T-helper 1 cell treated with Interleukin-12 subunit alpha and Interleukin-12 subunit beta and Interleukin-4 antibody, amounts not matched to agents 30 μg/mL and 1 μg/mL, for 36 hours (primary cell): Measurements from ENCODE around the gene ATP6V1B1.
A peak's percentile ranks its signal among the peaks of the same experiment; 100 is the strongest.

ENCODE experiments used
- H3K27ac Mint-ChIP-seq: one replicate; pipeline ENCODE4 v1.8.0; 2021; ENCODE audit warnings: mild to moderate bottlenecking, mixed read lengths
- H3K27me3 Mint-ChIP-seq: one replicate; pipeline ENCODE4 v1.8.0; 2021; ENCODE audit warnings: low read depth, mixed read lengths
- H3K36me3 Mint-ChIP-seq: one replicate; pipeline ENCODE4 v1.8.0; 2021; ENCODE audit warnings: low read depth, mixed read lengths
- H3K4me1 Mint-ChIP-seq: one replicate; pipeline ENCODE4 v1.8.0; 2021; ENCODE audit warnings: low read depth, mixed read lengths
- H3K4me3 Mint-ChIP-seq: one replicate; pipeline ENCODE4 v1.8.0; 2021; ENCODE audit warnings: mild to moderate bottlenecking, moderate library complexity, mixed read lengths
- H3K9me3 Mint-ChIP-seq: one replicate; pipeline ENCODE4 v1.8.0; 2021; ENCODE audit warnings: mixed read lengths

Gene ATP6V1B1

DNA sequence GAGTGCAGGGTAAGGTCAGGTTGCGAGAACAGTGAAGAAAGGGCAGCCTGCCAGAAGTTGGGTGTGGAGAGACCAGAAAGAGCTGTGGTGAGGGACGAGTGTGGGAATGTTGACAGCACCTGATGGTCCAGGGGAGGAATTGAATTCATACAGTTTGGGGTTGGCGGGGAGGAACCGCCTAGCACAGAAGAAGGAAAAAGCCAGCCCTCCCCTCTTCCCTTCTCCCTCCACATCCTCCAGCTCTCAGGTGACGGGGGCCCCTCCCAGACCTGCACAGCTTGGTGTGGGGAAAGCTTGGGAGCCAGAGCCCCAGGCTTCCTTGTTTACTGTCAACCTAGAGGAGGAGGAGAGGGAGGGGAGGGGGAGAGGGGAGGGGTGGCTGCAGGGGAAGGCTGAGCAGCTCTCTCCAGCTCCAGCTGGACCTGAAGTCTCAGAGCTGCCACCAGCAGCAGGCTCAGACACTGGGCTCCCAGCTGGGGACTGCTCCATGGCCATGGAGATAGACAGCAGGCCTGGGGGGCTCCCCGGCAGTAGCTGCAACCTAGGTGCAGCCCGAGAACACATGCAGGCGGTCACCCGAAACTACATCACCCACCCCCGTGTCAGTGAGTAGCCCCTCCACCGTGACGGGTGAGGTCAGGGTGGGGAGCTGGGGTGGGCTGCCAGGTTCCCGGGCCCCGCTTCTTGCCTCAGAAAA, at the start of gene ATP6V1B1:
Gene ATP6V1B1 (plus strand): TSS at position 433 of the 697 bp plus-strand sequence. CDS start 55 bp downstream, at position 488.
- H3K4me3 Mint-ChIP-seq = no peak within 1 kb of the TSS
- H3K36me3 Mint-ChIP-seq = no peaks in the 10 kb centered on the region
- no peak within 1 kb of the TSS for H3K27ac Mint-ChIP-seq
- peaks cover 21% of the 10 kb centered on the region for H3K27me3 Mint-ChIP-seq
- peaks cover 2% of the 10 kb centered on the region for H3K4me1 Mint-ChIP-seq
- no peaks in the 10 kb centered on the region for H3K9me3 Mint-ChIP-seq

DNA sequence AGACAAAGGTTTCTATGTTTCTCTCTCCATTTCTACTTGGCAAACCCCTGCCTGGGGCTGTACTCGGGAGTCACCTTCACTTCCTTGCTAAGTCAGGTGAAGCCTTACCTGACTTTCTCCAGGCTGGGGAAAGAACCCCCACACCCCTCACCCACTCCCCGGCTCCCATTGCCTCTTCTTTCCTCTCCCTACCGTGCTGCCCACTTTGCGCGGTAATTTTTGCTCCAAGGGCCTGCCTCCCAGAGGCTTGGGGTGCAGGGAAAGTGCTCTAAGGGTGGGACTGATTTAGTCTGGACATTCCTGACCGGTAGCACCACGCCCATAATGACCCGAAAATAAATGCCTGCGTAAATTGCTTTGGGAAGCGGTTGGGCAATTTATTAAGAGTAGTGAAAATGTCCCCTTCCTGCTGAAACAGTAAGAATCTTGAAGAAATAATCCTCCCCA, 49.1 kb upstream of the ATP6V1B1 start:
- Mint-ChIP-seq H3K36me3 (peaks cover 13% of the 10 kb centered on the region), H3K4me1 (peaks cover 18% of the 10 kb centered on the region), H3K27me3 (peaks cover 92% of the 10 kb centered on the region), H3K9me3 (no peaks in the 10 kb centered on the region), H3K27ac (peak overlapping the region; percentile 14), H3K4me3 (peak overlapping the region; percentile 71)

DNA sequence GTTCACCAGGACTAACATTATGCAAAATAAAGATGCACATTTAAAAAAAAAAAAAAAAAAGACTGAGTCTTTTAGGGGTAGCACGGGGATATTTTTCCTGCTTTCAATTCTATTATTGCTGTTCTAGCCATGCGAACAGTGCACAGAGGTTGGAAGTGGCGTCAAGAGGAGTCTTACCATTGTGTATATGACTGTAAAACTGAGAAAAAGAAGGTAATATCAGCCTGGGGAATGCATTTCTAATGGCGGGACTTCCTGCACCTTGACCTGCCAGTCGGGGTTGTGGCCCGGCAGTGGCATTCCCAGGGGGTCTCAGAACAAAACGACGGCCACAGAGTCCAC, 48.5 kb upstream of the ATP6V1B1 start:
- Mint-ChIP-seq H3K36me3 (peaks cover 13% of the 10 kb centered on the region), H3K4me1 (peaks cover 18% of the 10 kb centered on the region), H3K27ac (peak overlapping the region; percentile 14), H3K27me3 (peaks cover 93% of the 10 kb centered on the region), H3K4me3 (peak overlapping the region; percentile 71), H3K9me3 (no peaks in the 10 kb centered on the region)

DNA sequence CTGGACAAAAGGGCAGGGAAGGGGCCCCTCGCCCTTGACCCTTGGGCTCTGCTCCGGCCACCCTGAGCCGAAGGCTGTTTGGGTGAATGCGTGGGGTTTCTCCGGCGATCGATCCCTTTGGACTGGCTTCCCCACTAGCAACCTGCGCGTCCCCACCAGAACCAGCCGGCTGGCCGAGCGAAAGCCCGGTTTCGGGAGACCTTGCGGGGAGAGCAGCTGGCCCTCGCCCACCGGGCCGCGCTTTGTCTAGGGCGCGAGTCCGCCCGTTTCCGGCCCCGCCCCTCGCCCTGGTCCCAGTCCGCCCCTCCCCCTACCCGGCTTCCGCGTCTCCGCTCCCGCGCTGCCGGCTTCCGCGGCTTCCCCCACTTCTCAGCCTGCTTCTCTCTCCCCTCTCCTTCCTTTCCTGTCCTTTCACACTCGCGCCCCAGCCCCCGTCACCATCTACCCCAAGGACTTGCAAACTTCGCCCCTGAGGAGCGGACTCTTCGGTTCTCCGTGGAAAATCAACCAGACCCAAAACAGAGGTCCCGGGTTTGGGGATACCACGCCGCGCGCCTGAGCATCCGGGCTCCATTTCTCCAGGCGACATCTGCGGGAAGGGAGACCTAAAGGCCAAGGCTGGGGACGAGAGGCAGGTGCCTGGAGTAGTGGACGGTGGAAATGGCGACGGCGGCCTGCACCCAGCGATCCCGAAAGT, 48.0 kb upstream of the ATP6V1B1 start:
- H3K27ac Mint-ChIP-seq = peak overlapping the region; percentile 61
- H3K36me3 Mint-ChIP-seq = peaks cover 13% of the 10 kb centered on the region
- H3K9me3 Mint-ChIP-seq = no peaks in the 10 kb centered on the region
- H3K27me3 Mint-ChIP-seq = peaks cover 94% of the 10 kb centered on the region
- H3K4me1 Mint-ChIP-seq = peaks cover 18% of the 10 kb centered on the region
- H3K4me3 Mint-ChIP-seq = peak overlapping the region; percentile 71

DNA sequence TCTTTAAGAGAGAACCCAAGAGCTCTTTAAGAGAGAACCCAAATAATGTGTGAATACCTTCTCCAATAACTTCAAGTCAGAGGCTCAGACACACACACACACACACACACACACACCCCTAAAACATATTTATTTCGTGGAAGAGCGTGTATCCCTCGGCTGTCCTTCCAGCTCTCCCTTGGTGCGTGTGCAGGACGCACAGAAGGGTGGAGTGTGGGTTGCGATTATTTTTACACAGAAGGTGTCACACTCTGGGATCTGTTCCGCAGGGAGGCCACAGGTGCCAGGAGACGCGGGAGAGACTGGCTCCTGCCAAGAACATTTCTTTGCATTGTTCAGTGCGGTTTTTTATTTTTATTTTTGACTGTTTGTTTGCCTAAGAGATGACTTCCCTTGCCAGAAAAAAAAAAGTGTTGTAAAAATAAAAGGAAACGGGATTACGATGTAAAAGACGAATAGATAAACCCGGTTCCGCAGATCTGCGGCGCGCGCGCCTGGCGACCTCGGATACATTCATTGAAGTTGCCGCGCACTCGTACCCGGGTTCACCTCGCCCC, 47.3 kb upstream of the ATP6V1B1 start:
- Mint-ChIP-seq H3K27ac (peak overlapping the region; percentile 61), H3K4me3 (peak overlapping the region; percentile 71), H3K27me3 (peaks cover 91% of the 10 kb centered on the region), H3K9me3 (no peaks in the 10 kb centered on the region), H3K4me1 (peaks cover 18% of the 10 kb centered on the region), H3K36me3 (peaks cover 13% of the 10 kb centered on the region)

DNA sequence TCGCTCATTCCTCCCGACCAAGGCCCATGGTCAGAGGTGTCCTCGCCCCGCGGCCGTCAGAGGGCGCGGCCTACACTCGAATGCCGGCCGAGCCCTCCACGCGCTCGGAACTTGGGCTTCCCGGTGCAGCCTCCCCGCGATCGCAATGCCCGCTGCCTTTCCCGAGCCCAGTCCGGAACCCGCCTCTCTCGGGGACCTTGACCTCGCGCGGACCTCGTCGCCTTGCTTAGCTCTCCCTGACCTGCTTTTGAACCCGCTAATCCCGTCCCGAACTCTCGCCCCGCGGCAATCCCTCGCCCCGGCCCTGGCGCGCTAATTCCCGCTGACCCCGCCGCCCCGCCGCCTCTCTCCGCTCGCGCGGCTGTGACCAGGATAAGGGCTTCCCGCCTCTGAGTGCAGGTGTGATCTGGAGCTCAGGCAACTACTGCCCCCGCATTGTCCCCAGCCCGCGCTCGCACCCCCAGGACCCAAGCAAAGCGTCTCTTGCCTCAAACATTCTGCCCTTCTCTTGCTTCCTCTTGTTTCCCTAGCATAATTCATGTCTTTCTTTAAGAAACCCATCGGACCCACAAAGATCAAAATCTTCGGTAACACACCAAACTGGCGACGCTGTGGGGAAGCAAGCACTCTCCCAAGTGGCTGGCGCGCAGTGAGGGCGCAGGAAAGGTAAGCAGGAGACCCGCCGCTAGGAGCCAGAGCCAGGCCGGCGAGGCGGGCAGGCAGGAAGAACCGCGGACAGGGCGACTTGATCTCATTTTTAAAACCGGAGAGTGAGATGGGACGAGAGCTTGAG, 46.6 kb upstream of the ATP6V1B1 start:
- Mint-ChIP-seq H3K27ac (peak overlapping the region; percentile 32), H3K27me3 (peaks cover 91% of the 10 kb centered on the region)

DNA sequence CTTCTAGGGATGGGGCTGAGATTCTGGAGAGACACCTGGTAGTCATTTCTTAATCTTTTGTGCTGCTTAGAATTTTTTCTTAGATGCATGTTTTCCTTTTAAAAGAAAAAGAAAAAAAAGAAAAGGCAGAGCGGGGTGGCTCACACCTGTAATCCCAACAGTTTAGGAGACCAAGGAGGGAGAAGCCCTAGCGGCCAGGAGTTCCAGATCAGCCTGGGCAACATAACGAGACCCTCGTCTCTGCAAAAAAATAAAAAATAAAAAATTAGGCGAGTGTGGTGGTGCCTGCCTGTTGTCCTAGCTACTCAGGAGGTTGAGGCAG, 46.0 kb upstream of the ATP6V1B1 start:
- Mint-ChIP-seq H3K27me3 (peaks cover 93% of the 10 kb centered on the region), H3K36me3 (peaks cover 10% of the 10 kb centered on the region), H3K9me3 (no peaks in the 10 kb centered on the region), H3K27ac (no peak overlapping the region), H3K4me3 (no peak overlapping the region), H3K4me1 (peaks cover 18% of the 10 kb centered on the region)

More for the DNA sequence above, 46.6 kb upstream of the ATP6V1B1 start:
- Mint-ChIP-seq H3K4me3 (peak overlapping the region; percentile 71), H3K4me1 (peaks cover 18% of the 10 kb centered on the region), H3K36me3 (peaks cover 12% of the 10 kb centered on the region), H3K9me3 (no peaks in the 10 kb centered on the region)

DNA sequence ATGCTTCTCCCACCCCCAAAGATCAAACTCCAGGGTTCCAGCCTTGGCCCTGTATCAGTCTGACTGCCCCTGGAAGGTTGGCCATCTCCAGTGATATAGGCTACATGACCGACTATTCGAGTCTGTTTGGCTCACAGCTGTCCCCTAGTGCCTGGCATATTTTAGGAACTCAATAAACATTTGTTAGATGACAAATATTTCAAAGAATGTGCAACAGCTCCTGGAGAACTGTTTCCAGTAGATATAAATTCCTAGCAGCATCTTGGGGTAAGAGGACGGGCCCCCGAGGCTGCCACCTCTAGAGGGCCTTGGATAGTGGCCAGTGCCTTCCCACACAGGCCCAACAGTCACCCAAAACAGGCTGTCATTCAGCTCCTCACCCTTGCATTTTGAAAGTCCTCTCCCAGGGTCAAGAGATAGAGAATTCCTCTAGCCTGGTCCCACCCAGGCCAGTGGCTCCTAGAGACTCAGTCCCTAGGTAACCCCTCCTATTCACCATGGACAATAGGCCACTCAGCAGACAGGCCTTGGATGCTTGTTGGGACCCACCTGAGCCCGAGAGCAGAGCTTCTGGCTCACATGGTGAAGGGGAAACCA, 45.1 kb upstream of the ATP6V1B1 start:
- H3K36me3 Mint-ChIP-seq = peaks cover 10% of the 10 kb centered on the region
- H3K4me3 Mint-ChIP-seq = no peak overlapping the region
- H3K4me1 Mint-ChIP-seq = peaks cover 18% of the 10 kb centered on the region
- H3K9me3 Mint-ChIP-seq = no peaks in the 10 kb centered on the region
- H3K27me3 Mint-ChIP-seq = peaks cover 93% of the 10 kb centered on the region
- H3K27ac Mint-ChIP-seq = no peak overlapping the region

DNA sequence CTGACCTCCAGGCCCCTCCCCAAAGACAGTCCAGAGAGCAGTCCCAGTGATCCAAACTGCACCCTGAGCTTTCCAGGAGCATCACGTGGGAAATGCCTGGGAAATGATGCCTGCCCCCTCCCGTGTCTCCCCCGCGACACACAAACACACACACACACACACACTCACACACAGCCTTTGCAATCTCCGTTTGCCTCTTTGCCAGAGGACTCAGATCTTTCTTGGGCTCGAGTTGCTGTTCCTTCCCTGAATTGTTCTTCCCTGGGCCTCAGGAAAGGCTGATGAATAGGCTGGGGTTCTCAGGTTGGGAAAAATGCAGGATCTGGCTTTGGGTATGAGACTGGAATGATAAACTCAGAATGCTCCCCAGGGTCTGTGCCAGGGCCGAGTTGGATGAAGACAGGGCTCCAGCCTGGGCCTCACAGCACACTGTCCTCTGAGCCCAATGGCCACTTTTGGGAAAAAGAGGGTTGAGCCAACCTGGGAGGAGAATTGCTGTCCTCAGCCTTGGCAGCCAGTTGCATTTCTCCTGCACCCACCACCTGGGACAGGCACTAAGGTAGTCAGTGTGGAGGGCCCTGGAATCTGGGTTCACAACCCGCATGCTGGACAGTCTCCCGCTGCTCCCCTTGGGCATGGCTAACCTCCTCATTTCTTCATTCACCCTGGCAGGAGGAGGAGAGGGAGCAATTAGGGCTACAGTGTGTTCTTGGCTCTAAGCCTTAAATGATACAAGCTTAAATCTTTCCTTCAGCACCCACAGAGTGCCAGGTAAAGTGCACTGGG, 43.9 kb upstream of the ATP6V1B1 start:
- Mint-ChIP-seq H3K4me1 (peaks cover 16% of the 10 kb centered on the region), H3K9me3 (no peaks in the 10 kb centered on the region), H3K27me3 (peaks cover 96% of the 10 kb centered on the region), H3K27ac (no peak overlapping the region), H3K36me3 (peaks cover 10% of the 10 kb centered on the region), H3K4me3 (no peak overlapping the region)

DNA sequence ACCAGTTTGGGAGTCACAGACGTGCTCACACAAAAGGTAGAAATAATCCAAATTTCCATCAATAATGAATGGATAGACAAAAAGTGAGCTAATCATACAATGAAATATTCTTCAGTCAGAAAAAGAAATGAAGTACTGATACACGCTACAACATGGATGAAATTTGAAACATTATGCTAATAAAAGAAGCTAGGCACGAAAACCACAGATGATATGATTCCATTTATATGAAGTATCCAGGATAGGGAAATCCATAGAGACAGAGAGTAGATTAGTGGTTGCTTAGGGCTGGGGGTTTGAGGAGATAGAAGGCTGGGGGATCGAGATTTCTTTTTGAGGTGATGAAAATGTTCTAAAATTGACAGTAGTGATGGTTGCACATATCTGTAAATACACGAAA, 43.0 kb upstream of the ATP6V1B1 start:
- peaks cover 18% of the 10 kb centered on the region for H3K4me1 Mint-ChIP-seq
- no peak overlapping the region for H3K27ac Mint-ChIP-seq
- H3K4me3 Mint-ChIP-seq = no peak overlapping the region
- no peaks in the 10 kb centered on the region for H3K9me3 Mint-ChIP-seq
- H3K27me3 Mint-ChIP-seq = peaks cover 96% of the 10 kb centered on the region
- H3K36me3 Mint-ChIP-seq = peaks cover 10% of the 10 kb centered on the region

DNA sequence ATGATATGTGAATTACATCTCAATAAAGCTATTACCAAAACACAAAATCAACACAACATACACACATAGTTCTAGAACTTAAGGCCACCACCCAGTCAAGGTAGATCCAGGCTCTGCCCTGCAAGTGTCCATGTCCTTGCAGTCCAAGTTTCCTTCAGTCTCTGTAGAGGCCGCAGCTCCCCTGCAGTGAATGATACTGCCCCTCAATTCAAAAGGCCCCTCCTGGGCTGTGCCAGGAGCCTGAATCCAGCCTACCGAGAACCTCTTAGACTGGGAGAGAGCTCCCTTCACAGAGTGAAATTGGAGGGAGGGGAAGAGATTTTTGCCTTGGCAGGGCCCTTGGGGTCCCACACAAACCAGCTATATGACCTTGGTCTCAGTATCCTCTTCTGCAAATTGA, 42.5 kb upstream of the ATP6V1B1 start:
- no peak overlapping the region for H3K27ac Mint-ChIP-seq
- peaks cover 14% of the 10 kb centered on the region for H3K4me1 Mint-ChIP-seq
- peaks cover 96% of the 10 kb centered on the region for H3K27me3 Mint-ChIP-seq
- peaks cover 9% of the 10 kb centered on the region for H3K36me3 Mint-ChIP-seq
- H3K9me3 Mint-ChIP-seq = no peaks in the 10 kb centered on the region
- no peak overlapping the region for H3K4me3 Mint-ChIP-seq

DNA sequence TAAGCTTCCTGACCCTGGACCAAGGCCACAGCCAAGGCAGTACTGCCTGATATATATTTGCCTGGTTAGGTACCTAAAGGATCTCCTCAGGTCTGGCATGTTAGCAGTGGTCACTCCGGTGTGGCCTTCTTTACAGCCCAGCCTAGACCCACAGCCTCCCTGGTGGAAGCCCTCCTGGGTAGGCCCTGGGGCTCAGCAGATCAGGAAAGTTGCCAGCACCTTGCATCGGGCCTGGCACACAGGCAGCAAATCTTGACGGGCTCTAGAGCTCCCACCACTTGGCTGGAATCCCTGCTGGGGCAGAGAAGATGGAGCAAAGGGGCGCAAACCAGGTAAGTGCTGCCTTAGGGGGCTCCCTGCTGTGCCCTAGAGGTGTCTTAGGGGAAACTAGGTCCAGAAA, 40.9 kb upstream of the ATP6V1B1 start:
- H3K4me3 Mint-ChIP-seq = no peak overlapping the region
- H3K9me3 Mint-ChIP-seq = no peaks in the 10 kb centered on the region
- peaks cover 16% of the 10 kb centered on the region for H3K4me1 Mint-ChIP-seq

DNA sequence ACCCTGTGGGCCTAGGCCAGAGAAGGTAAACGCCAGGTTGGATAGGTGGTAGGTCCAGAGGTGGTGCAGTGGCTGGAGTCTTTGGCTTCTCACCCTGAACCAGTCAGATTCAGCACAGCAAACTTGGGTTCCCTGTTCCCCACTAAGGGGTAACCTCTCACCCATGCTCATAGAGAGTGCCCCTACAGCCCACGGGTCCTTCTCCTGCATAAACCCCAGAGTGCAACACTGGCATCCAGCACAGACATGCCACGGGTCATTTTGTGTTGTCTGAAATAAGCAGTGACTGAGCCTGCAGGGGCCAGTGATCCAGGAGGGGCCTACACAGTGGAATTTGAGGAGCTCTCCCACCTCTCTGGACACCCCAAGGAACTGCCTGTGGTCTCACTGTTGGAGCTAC, 40.5 kb upstream of the ATP6V1B1 start:
- Mint-ChIP-seq H3K27me3 (peaks cover 96% of the 10 kb centered on the region), H3K4me3 (no peak overlapping the region), H3K36me3 (peaks cover 2% of the 10 kb centered on the region), H3K9me3 (no peaks in the 10 kb centered on the region), H3K4me1 (peaks cover 18% of the 10 kb centered on the region), H3K27ac (no peak overlapping the region)

More for the DNA sequence above, 40.9 kb upstream of the ATP6V1B1 start:
- Mint-ChIP-seq H3K27ac (no peak overlapping the region), H3K36me3 (peaks cover 2% of the 10 kb centered on the region), H3K27me3 (peaks cover 96% of the 10 kb centered on the region)
